Embryonic facial prominence (tissue), 1 donor: Measurements from ENCODE around the gene LIPT2.
"Not testable (repeated sequence)": the region's sequence is repeated elsewhere in the genome, so short reads cannot be mapped to it uniquely, and the experiment has no call there.

ENCODE experiments used
- DNase-seq: peaks from one replicate; pipeline ENCODE4 v3.0.0-alpha.2; 2016; ENCODE audit errors: extremely low spot score

Gene LIPT2

DNA sequence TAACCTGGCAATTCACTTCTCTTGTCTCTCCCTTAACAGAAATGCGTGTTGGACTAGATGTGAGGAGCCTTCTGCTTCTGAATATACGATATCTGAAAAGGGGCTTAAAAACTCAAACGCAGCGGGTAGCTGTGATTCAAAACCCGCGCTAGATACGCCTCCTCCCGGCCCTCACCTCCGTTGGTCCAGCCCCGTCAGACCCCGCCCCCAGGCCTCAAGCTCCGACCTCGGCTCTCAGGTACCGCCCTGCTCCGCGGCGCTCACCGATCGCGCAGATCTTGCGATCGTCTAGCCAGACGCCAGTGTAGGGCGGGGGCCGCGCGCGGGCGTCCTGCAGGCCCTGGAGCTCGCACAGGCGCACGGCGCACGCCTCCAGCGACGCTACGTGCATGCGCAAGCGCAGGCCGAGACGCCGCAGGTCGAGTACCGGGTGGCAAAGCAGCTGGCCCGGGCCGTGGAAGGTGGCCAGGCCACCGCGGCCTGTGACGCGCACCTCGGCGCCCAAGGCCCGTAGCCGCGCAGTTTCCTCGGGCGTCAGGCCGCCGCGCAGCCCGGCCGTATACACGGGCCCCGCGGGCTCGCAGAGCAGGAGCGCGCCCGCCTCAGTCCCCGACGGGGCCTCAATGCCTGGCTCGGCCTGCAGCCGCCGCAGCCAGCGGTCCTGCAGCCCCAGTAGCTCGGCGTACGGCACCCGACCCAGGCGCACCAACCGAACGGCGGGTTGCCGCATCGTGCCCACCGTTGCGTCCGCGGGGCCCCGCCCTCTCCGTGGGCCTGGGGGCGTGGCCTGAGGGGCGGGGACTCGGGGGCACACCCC, at the start of gene LIPT2:
Gene LIPT2 (minus strand): TSS at position 751 of the 817 bp plus-strand sequence. CDS start 21 bp downstream, at position 730.
- DNase-seq = peak; percentile 93

GRCh38 chr11:74541466-74541865, 47.9 kb upstream of the LIPT2 start:
- DNase-seq = no peak

DNA sequence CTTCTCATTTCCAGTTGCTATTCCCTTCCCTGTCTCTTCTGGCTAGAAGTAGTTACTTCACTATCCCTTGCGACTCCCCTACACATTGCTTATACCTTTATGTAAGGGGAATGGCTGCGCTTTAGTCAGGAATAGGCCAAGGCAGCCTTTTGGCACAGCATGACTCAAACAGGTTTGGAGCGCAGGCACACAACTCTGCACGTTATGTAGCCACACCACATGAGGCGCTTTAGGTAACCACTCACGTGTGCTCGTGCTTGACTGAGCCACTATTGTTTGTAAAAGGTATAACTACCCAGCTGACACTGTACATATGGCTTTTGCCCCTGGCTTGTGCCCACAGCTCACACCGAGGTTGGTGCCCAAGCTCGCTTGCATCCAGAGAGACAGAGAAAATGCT, 46.7 kb upstream of the LIPT2 start:
- DNase-seq = no peak

DNA sequence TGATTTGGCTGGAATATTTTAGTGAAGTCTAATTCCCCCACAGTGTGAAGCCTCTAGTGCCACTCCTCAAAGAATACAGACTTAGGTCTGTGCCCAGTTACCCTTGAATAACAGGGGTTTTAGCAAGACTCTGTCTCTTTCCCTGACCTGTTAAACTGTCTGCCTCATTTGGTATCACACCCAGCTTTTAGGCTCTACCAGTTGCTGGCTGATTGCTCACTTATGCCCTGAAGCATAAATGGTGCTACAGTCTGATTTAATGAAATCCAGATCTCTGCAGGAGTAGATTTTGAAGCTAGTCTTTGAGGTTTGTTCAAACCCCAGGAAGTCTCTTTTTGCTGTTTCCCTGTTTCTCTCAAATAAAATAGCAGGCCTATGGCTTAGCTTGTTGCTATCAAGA, 45.2 kb upstream of the LIPT2 start:
- no peak for DNase-seq

- DNase-seq = no peak
Measured at GRCh38 chr11:74535371-74536160, 42.0 kb upstream of the LIPT2 start.

DNA sequence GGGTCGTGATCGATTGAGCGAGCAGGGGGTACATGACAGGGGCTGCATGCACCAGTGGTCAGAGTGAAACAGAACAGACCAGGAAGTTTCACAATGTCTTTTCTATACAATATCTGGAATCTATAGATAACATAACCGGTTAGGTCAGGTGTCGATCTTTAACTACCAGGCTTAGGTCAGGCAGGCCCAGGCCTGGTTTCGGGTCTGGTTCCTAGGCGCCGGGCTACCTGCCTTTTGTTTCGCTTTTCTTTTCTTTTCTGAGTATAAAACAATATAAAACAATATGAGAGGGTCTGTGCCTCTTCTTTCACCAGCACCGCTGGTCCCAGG, 41.4 kb upstream of the LIPT2 start:
- DNase-seq = not testable (repeated sequence)

DNA sequence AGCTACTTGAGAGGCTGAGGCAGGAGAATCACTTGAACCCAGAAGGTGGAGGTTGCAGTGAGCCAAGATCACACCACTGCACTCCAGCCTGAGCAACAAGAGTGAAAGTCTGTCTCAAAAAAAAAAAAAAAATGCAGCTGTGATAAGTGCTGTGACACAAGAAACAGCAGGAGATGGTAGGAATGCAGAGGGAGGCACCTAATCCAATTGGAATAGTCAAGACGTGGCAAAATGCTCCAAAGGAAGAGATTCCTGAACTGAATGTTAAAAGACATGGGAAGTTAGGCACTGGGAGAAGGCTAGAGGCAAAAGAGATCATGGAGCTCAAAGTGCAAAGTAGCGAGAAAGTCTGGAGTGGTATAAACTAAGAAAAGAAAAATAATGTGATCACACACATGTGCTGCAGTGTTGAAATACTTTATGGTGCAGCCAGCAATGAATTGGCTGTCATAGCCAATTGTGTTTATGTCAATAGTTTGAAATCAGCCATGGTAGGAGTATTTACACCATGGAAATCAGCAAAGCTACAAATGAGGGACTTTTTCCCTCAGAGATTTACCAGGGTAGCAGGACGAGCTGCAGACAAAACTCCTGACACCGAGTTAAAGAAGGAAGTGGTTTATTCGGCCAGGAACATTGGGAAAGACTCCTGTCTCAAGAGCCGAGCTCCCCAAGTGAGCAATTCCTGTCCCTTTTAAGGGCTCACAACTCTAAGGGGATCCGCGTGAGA, 40.9 kb upstream of the LIPT2 start:
- DNase-seq = no peak

DNA sequence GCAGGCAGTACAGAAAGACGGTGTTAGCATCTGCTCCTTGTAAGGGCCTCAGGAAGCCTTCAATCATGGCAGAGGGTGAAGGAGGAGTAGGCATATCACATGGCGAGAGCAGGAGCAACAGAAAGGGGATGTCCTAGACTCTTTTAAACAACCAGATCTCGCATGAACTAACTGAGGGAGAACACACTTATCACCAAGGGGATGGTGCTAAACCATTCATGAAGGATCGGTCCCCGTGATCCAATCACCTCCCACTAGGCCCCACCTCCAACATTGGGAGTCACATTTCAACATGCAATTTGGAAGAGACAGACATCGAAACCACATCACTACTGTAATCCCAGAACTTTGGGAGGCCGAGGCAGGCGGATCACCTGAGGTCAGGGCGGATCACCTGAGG, 39.9 kb upstream of the LIPT2 start:
- no peak for DNase-seq

GRCh38 chr11:74532501-74533246, 39.1 kb upstream of the LIPT2 start:
- no peak for DNase-seq

- no peak for DNase-seq
Measured at GRCh38 chr11:74524978-74525377, 31.5 kb upstream of the LIPT2 start.

DNA sequence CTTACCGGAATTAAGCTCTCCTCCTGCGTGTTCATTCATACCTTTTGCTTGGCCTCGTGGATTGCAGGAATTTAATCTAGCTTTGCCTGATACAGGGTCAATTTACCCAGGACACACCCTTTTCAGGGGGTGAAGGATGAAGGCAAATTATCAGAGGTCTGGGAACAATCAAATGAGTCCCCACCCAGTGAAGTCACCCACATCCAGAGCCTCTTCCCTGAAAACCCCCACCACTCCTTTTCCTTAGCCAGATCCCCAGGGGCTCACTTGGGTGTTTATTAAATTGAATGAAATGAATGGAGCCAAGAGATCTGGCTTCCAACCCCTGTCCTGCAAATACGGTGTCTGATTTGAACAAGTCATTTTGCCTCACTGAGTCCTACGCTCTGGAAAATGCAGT, 31.0 kb upstream of the LIPT2 start:
- no peak for DNase-seq

- DNase-seq = no peak
Measured at GRCh38 chr11:74522776-74523175, 29.3 kb upstream of the LIPT2 start.

DNA sequence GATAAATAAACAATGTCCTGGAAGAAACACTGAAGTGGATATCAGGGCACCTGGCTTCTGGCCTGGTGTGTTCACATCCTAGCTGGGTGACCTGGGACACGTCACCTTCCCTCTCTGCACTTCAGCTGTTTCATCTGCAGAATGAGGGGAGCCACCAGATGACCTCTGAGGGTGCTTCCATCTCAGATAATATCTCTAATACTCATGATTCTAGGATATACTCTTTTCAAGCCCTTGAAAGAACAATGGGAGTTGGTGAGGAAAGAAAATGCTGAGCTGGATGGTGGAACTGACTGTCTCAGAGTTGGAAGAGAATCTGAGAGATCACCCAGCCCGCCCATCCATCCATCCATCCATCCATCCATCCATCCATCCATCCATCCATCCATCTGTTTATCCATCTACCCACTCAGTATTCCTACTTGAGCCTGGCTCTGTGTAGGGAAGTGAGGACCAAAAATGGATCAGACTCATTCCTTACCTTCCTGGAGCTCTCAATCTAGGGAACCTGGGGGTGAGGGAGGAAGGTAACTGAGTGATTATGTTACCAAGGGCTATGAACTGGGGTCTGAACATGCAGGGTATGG, 28.2 kb upstream of the LIPT2 start:
- DNase-seq = no peak

DNA sequence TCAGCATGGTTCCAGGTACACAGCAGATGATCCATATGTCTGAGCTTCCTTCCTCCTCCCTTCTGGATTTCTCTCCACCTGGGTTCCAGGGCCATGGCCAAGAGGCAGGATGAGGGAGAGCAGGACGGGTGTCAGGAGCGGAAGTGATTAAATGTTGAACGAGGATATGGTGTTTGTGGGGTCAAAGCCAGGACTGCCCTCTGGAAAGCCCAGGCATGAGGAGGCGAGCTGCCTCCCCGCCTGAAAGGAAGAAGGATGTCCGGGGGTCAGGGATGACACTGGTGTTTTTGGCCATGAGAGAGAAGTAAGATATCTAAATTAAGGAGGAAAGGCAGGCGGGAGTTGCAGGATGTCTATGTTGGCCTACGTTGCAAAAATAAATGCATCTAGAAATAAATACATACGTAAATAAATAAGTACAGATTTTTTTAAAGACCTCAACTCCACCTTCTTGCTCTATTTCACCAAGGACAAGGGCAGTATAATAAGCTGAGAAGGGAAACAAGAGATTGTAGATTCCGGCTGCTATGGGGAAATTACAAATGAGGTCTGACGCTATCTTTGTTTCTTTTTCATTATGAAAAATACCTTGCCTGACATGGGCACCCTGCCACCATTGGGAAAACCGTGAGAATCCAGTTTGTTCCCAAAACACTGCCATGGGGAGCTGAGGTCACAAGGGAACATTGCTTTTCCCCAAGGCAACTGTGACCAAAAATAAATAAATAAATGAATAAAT, 27.6 kb upstream of the LIPT2 start:
- DNase-seq = no peak

DNA sequence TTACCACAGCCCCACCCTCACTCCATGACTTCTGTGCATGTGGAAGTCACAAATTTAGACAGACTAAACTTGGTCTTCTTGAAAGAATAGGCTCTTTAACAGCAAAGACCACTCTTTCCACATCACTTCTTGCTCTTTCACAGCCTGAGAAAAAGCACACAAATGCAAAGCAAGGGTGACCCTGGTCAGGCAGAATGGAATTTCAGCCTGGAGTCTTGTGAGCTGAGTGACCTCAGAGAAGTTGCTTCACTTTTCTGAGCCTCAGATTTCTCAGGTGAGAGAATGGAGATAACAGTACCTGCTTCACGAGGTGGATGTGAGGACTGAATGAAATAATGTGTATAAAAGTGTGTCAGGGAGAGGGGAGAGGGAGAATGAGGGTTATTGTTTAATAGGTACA, 26.8 kb upstream of the LIPT2 start:
- no peak for DNase-seq

- no peak for DNase-seq
Measured at GRCh38 chr11:74519710-74520109, 26.2 kb upstream of the LIPT2 start.

GRCh38 chr11:74517592-74517991, 24.1 kb upstream of the LIPT2 start:
- not testable (repeated sequence) for DNase-seq

GRCh38 chr11:74507582-74507981, 14.1 kb upstream of the LIPT2 start:
- DNase-seq = no peak

- DNase-seq = no peak
Measured at GRCh38 chr11:74506823-74507222, 13.3 kb upstream of the LIPT2 start.

- no peak for DNase-seq
Measured at GRCh38 chr11:74505911-74506310, 12.4 kb upstream of the LIPT2 start.
